MCF 10A (cell line): ENCODE measurements around the gene RPL34. TPM values are rescaled to one million over a fixed set of nuclear protein-coding genes. Genes with fewer than 3 reads are reported as not detected.

ENCODE experiments used
- BruUV-seq: library from RNA; stranded (reverse); fragments of 400-500 nt; replicated peaks from 2 replicates; lab custom pipeline; 2021; lab: Mats Ljungman, UMichigan
- CTCF ChIA-PET: fragments of 300-600 bp; sonication (Branson Sonifier 250); formaldehyde crosslinking; extraction: SDS; loops from one replicate; lab custom pipeline; 2021; ENCODE audit warnings: antibody characterized with exemption, inconsistent platforms; lab: Yijun Ruan, JAX
- POLR2A ChIA-PET: fragments of 300-600, 350-650 bp; sonication (Branson Sonifier 250); formaldehyde crosslinking; extraction: SDS; loops from one replicate; lab custom pipeline; 2020; ENCODE audit warnings: antibody characterized with exemption, inconsistent platforms; lab: Yijun Ruan, JAX
- DNase-seq: peaks from one replicate; pipeline ENCODE4 v3.0.0-alpha.2; 2018; ENCODE audit not compliant: unreplicated experiment
- H3K27ac Mint-ChIP-seq: one replicate; pipeline ENCODE4 v1.8.0; 2022; ENCODE audit warnings: mild to moderate bottlenecking, low read depth, mixed read lengths; ENCODE audit not compliant: unreplicated experiment
- H3K27me3 Mint-ChIP-seq: one replicate; pipeline ENCODE4 v1.8.0; 2022; ENCODE audit warnings: mixed read lengths; ENCODE audit not compliant: insufficient read depth, unreplicated experiment
- H3K36me3 Mint-ChIP-seq: one replicate; pipeline ENCODE4 v1.8.0; 2022; ENCODE audit warnings: mild to moderate bottlenecking, moderate library complexity, mixed read lengths; ENCODE audit not compliant: insufficient read depth, unreplicated experiment
- H3K4me1 Mint-ChIP-seq: one replicate; pipeline ENCODE4 v1.8.0; 2022; ENCODE audit warnings: mixed read lengths; ENCODE audit not compliant: insufficient read depth, unreplicated experiment
- H3K4me3 Mint-ChIP-seq: one replicate; pipeline ENCODE4 v1.8.0; 2022; ENCODE audit warnings: mild to moderate bottlenecking, moderate library complexity, mixed read lengths; ENCODE audit not compliant: unreplicated experiment
- H3K9me3 Mint-ChIP-seq: one replicate; pipeline ENCODE4 v1.8.0; 2022; ENCODE audit warnings: mixed read lengths; ENCODE audit not compliant: unreplicated experiment
- intact Hi-C: fragments of 100-400 bp; cut with micrococcal nuclease; formaldehyde crosslinking; loops from 2 replicates; pipeline ENCODE4 v1.14.1; 2022
- total RNA-seq: library from RNA; stranded (reverse); gene quantifications from 2 replicates; pipeline ENCODE4 v1.2.3, GENCODE V29; 2022
- TF ChIP-seq, protein P1 (sequence below): fragments of 200-600 bp; IDR thresholded peaks from one replicate; pipeline ENCODE4 v1.8.0; 2022; ENCODE audit warnings: antibody characterized with exemption, mild to moderate bottlenecking; ENCODE audit not compliant: unreplicated experiment

Gene RPL34
- total RNA-seq, 1 experiment from 2014 or later: 1,508 TPM

DNA sequence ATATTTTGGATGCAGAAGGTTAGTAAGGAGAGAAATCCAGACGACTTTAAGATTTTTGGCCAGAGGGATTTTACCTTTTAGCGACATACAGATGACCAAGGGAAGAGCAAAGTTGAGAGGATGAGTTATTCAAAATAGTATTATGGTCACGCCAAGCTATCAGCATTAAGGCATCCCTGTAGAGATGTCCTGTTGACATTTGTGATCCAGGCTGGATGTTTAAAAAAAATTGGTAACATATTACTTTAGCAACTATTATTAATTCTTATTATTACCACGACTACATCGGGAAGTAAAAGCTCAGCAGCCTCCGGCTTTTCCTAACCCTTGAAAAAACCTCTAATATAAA lies 29.5 kb downstream of the RPL34 start:
- Mint-ChIP-seq H3K27me3 (no peaks in the 10 kb centered on the region), H3K4me1 (peaks cover 23% of the 10 kb centered on the region), H3K4me3 (peak overlapping the region; percentile 84), H3K36me3 (peaks cover 9% of the 10 kb centered on the region), H3K27ac (peak overlapping the region; percentile 80), H3K9me3 (peaks cover 7% of the 10 kb centered on the region)
- BruUV-seq: no TSS peak
- DNase-seq: no peak
- ChIA-PET CTCF (interaction anchor here (0.8 to 1.9 kb wide), 5 partner anchors 11 to 649 kb away, joined by 3 to 7 read pairs (median 4); no protein-coding TSS in a partner anchor), POLR2A (interaction anchor here (0.5 to 5.5 kb wide), 16 partner anchors 8 to 942 kb away, joined by 3 to 65 read pairs (median 4); partner anchors contain the start of genes RPL34 and SGMS2)
- TF ChIP-seq, protein P1, sequence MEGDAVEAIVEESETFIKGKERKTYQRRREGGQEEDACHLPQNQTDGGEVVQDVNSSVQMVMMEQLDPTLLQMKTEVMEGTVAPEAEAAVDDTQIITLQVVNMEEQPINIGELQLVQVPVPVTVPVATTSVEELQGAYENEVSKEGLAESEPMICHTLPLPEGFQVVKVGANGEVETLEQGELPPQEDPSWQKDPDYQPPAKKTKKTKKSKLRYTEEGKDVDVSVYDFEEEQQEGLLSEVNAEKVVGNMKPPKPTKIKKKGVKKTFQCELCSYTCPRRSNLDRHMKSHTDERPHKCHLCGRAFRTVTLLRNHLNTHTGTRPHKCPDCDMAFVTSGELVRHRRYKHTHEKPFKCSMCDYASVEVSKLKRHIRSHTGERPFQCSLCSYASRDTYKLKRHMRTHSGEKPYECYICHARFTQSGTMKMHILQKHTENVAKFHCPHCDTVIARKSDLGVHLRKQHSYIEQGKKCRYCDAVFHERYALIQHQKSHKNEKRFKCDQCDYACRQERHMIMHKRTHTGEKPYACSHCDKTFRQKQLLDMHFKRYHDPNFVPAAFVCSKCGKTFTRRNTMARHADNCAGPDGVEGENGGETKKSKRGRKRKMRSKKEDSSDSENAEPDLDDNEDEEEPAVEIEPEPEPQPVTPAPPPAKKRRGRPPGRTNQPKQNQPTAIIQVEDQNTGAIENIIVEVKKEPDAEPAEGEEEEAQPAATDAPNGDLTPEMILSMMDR: no peak
- intact Hi-C loops: loop anchor here (2.0 kb wide), 1 partner anchor 29 kb away; the partner anchor contains the start of gene RPL34

DNA sequence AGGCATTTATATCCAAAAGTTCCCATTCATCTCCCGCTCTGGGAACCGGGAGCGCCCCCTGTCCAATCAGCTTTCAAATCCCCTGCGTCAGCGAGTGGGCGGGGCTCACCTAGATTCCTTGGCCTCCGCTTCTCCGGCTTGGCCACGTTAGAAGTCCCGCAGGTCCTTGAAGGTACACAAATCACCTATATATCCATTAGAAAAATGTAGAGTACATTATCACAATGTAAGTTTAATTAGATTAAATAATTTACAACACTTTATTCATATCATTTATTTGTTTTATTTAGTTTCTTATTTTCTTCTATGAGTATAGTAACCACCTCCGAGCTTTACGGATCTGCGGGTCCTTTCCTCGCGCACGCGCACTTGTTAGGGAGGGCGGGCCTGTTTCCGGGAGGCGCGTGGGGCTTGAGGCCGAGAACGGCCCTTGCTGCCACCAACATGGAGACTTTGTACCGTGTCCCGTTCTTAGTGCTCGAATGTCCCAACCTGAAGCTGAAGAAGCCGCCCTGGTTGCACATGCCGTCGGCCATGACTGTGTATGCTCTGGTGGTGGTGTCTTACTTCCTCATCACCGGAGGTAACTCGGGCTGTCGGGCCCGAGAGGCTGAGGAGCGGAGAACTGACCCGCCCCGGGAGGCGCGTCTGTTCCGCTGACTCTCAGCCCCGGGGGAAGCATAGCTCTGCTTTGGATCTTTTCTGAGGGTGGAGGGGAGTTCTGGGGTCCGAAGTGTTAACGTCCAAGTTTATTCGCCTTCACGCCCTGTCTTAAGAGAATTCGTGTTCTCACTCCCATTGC lies 30.0 kb downstream of the RPL34 start, which contains the start of gene OSTC:
Gene OSTC (plus strand): TSS at position 388 of the 802 bp plus-strand sequence. CDS start 57 bp downstream, at position 445.
- peaks cover 11% of the 10 kb centered on the region for H3K36me3 Mint-ChIP-seq
- H3K4me1 Mint-ChIP-seq: peaks cover 23% of the 10 kb centered on the region
- H3K27ac Mint-ChIP-seq: peak within 1 kb of the TSS; percentile 80
- BruUV-seq: TSS peak; percentile 78
- POLR2A ChIA-PET: interaction anchor here (0.5 to 5.5 kb wide), 24 partner anchors 9 to 1489 kb away, joined by 3 to 65 read pairs (median 4); partner anchors contain the start of genes RPL34 and SGMS2
- H3K4me3 Mint-ChIP-seq: peak within 1 kb of the TSS; percentile 84
- peaks cover 7% of the 10 kb centered on the region for H3K9me3 Mint-ChIP-seq
- no peaks in the 10 kb centered on the region for H3K27me3 Mint-ChIP-seq
- TF ChIP-seq, protein P1: peak; percentile 11
- intact Hi-C loops: loop anchor here (2.0 kb wide), 1 partner anchor 30 kb away; the partner anchor contains the start of gene RPL34
- CTCF ChIA-PET: interaction anchor here (0.6 to 1.9 kb wide), 10 partner anchors 11 to 649 kb away, joined by 3 to 7 read pairs (median 3); no protein-coding TSS in a partner anchor
- peak; percentile 98 for DNase-seq

DNA sequence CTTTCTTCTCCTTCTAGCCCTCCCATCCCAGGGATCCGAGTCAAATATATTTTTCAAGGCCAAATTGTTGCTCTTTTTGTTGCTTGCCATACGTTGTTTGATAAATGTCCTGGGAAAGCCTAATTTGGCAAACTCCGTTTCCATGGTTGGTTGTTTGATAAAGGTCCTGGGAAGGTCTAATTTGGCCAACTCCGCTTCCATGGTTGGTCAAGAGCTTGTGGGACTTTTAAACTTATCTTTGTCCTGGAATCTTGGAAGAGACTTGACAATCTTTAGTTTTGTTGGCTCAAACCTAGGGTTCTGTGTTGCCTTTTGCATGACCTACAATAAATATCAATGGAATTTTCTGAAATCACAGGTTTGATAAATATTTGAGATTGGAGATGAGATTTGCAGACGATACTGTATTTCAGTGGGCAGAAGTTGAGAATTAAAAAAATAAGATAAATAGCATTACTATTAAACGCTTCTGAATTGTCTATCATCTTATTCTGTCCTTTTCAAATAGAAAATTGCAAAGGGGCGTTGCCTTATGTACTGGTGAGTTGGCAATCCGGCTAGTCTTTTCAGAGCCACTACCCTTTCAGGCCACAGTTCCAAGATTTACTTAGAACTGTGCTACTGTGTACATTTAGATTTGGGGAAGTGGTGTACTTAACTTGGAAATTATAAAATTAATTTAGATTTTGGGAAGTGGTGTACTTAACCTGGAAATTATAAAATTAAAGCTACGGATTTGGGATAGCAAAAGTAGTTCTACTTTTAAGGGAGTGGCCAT lies 30.8 kb downstream of the RPL34 start:
- DNase-seq: peak; percentile 42
- peaks cover 7% of the 10 kb centered on the region for H3K9me3 Mint-ChIP-seq
- intact Hi-C loops: loop anchor here (2.0 kb wide), 1 partner anchor 30 kb away; the partner anchor contains the start of gene RPL34
- H3K27ac Mint-ChIP-seq: peak overlapping the region; percentile 80
- H3K4me1 Mint-ChIP-seq: peaks cover 23% of the 10 kb centered on the region
- TF ChIP-seq, protein P1: no peak
- peak overlapping the region; percentile 84 for H3K4me3 Mint-ChIP-seq
- BruUV-seq: no TSS peak
- POLR2A ChIA-PET: interaction anchor here (0.6 to 5.5 kb wide), 18 partner anchors 11 to 1488 kb away, joined by 3 to 65 read pairs (median 4); partner anchors contain the start of genes PAPSS1 and RPL34
- H3K36me3 Mint-ChIP-seq: peaks cover 19% of the 10 kb centered on the region
- CTCF ChIA-PET: interaction anchor here (0.6 to 1.9 kb wide), 10 partner anchors 13 to 632 kb away, joined by 3 to 6 read pairs (median 3); no protein-coding TSS in a partner anchor
- H3K27me3 Mint-ChIP-seq: no peaks in the 10 kb centered on the region
